ENCODE data around the gene CHRNE.

Gene CHRNE

GRCh38 chr17:4854111-4854681, 48.7 kb downstream of the CHRNE start:
- DNase-seq (ENCODE audit: low read depth): no peak

DNA sequence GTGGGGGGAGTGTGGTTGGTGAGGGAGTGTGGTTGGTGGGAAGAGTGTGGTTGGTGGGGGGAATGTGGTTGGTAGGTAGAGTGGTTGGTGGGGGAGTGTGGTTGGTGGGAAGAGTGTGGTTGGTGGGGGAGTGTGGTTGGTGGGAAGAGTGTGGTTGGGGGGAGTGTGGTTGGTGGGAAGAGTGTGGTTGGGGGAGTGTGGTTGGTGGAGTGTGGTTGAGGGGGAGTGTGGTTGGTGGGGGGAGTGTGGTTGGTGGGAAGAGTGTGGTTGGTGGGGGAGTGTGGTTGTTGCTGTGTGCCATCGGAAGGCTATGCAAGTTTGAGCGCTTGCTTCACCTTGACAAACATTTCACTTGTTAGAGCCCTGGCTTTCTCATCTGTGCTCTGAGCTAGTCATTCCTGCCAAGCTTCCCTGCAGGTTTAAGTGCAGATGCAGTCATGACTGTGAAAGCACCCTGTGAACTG, 49.7 kb downstream of the CHRNE start:
- no peak for DNase-seq (ENCODE audit: low read depth)

GRCh38 chr17:4852567-4853207, 50.2 kb downstream of the CHRNE start:
- no peak for DNase-seq (ENCODE audit: low read depth)

GRCh38 chr17:4851084-4851483, 51.8 kb downstream of the CHRNE start:
- no peak for DNase-seq (ENCODE audit: low read depth)

DNA sequence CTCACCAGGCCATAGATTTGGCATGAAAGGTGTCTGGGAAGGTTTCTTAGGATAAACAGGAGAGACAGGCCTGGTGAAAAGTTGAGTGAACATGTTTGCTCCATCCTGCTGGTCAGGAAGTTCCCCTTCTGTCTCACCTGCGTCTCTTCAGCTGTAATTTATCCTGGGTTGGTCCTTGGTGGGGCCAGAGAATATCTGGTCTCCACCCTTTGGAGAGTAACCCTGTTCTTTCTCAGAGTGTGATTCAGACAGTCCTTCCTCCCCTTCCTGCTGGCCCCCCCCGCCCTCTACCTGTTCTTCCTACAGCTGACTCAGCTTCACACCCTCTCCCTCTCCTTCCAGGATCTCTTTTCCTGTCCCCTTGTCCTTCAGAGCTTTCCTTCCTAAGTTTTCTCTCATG, 52.7 kb downstream of the CHRNE start:
- DNase-seq (ENCODE audit: low read depth): no peak

DNA sequence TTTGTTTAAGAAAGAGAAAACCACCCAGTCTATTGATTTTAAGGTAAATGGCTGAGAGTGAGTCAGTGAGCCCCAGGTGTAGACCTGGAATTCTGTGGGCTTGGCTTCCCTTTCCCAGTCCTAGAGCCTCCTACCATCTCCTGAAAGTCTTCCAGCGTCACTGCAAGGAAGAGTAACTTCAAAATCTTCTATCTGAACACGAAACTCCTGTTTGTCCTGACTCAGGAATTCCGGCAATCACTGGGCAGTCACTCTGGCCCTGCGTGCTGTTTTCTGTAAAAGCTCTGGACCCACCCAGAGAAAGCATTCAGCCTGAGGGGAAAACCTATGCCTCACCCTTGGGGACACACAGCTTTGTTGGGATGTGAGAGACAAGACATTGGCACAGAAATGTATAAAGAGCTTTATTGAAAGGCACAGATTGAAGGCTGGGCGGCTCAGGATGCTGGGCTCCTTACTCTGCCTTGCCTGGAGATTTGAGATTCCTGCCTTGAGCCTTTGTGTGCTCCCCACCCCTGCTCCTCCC, 53.8 kb downstream of the CHRNE start:
- DNase-seq (ENCODE audit: low read depth): no peak

Measured in stimulated activated CD8-positive, alpha-beta memory T cell treated with anti-CD3 and anti-CD28 coated beads, Interleukin-7, amount 100 ng/mL, for 24 hours (primary cell).